Measurements from ENCODE around the gene SVBP.

SVBP gene

DNA sequence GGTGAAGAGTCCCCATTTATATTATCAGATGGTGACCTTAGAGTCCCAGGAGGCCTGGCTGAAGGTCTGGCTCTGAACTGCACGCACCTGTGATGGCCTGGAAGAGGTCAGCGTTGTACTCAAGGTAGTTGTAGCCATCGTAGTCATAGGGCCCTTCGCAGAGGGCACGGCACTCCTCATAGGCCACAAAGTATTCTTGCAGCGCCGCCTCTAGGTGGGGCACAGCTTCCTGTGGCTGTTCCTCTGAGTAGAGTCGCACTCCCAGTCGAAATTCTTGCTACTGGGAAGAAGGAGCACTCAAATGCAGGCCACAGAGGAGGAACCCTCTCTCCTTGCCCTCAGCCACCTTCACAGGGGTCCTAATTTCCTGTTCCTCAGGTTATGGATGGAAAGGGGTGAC, 58.1 kb downstream of the SVBP start:
- DNase-seq: no peak

DNA sequence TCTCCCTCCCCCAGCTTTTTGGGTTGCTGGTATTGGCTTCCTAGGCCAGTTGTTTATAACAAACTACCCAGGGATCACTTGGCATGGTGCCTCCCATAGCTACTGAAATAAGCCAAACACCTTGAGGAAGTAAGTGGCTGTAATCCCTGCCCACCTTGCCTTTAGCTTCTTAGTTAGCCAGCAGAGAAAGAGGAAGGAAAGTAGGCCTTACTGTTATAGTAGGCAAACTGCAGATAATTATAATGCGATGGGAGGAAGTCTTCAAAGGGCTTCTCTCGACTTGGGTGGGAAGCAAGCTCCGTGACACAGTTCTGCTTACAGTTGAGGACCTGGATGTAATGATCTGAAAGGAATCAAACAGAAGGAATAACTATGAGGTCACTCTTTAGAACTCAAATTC, 58.6 kb downstream of the SVBP start:
- DNase-seq: no peak

DNA sequence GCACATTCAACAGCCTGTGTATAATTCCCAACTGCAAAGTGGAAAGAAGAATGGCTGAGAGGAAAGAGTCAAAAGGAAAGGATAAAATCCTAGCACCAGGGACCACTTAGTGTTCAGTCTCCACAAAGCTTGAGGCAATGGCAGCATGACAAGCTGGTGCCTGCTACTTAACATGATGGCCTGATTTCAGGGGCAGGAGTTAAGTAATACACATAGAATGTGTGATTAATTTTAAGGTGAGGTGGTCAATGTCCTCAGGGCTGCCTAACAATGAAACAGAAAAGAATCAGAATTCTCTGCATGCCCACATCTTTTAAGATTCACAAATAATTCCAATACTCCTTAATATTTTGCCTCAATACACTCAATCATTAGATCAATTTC, 59.3 kb downstream of the SVBP start:
- DNase-seq: no peak

Measured in NCI-H1092 treated with DMSO at 0.1 percent for 48 hours (cell line).